Lower leg skin (tissue), 4 donors: ENCODE results near the gene NOPCHAP1. TPM values are rescaled to one million over a fixed set of nuclear protein-coding genes. Genes with fewer than 3 reads are reported as not detected.
A peak's percentile ranks its signal among the peaks of the same experiment; 100 is the strongest.
"Not testable (repeated sequence)": the region's sequence is repeated elsewhere in the genome, so short reads cannot be mapped to it uniquely, and the experiment has no call there.

Experiments used
- DNase-seq, 2 donors: peaks; one replicate each; pipeline ENCODE4 v3.0.0-alpha.2; 2019; ENCODE audit warnings: low spot score in 2 of 2
- H3K4me3 ChIP-seq: fragments of 200-600 bp; sonication (generic); 2 replicates; pipeline ENCODE4 v1.5.1; 2017; ENCODE audit warnings: mild to moderate bottlenecking, low read depth; ENCODE audit not compliant: poor library complexity, severe bottlenecking
- POLR2A ChIP-seq, 2 donors: fragments of 450-650 bp; IDR thresholded peaks; one replicate each; pipeline ENCODE4 v1.6.1; 2016 to 2017; ENCODE audit warnings: antibody characterized with exemption in 2 of 2, mild to moderate bottlenecking in 1 of 2, moderate library complexity in 1 of 2
- WGBS, 2 donors: methylation state at CpG; one replicate each; pipeline ENCODE4 v1.1.5; 2018; 5-methylcytosine and 5-hydroxymethylcytosine counted together
- intact Hi-C: fragments of 100-400 bp; cut with DNase I; formaldehyde crosslinking; loops from one replicate; pipeline ENCODE4 v1.15.0; 2023; ENCODE audit warnings: low total_unique reads
- total RNA-seq, 4 donors: library from RNA; depleted of rRNA; stranded (reverse); fragments of >200 nt; gene quantifications; one replicate each; pipeline ENCODE4 v1.1.0, GENCODE V29; 2016
- TF ChIP-seq, protein P1 (sequence below), 3 donors: fragments of 450-650 bp; IDR thresholded peaks; one replicate each; pipeline ENCODE4 v1.5.1; 2016; ENCODE audit warnings: antibody characterized with exemption in 3 of 3, mild to moderate bottlenecking in 3 of 3, moderate library complexity in 2 of 3

Gene NOPCHAP1
- total RNA-seq, 4 donors from 2014 or later: 2.0 to 5.4 (median 3.6) TPM

DNA sequence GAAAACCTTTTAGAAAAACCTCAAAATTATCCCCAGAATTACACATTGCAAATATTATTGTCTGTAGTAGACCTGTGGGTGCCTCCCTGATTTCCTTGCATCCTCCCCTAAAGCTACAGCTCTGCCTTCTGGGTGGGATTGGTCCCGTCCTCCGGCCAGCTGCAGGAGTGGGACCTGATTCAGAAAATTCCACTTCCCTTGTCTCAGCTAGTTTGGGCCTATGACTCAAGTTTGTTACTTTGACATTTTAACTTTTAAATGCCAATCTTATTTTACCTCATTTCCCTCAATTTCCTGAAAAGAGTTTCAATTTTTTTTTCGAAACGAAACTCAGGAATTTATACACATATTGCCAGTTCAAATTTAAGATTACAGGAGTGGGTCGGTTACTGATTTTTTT, 14.8 kb upstream of the NOPCHAP1 start:
- TF ChIP-seq POLR2A (IDR thresholded peaks at IDR 0.05): no peak
- TF ChIP-seq, protein P1, sequence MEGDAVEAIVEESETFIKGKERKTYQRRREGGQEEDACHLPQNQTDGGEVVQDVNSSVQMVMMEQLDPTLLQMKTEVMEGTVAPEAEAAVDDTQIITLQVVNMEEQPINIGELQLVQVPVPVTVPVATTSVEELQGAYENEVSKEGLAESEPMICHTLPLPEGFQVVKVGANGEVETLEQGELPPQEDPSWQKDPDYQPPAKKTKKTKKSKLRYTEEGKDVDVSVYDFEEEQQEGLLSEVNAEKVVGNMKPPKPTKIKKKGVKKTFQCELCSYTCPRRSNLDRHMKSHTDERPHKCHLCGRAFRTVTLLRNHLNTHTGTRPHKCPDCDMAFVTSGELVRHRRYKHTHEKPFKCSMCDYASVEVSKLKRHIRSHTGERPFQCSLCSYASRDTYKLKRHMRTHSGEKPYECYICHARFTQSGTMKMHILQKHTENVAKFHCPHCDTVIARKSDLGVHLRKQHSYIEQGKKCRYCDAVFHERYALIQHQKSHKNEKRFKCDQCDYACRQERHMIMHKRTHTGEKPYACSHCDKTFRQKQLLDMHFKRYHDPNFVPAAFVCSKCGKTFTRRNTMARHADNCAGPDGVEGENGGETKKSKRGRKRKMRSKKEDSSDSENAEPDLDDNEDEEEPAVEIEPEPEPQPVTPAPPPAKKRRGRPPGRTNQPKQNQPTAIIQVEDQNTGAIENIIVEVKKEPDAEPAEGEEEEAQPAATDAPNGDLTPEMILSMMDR (IDR thresholded peaks at IDR 0.05): no peak
- H3K4me3 ChIP-seq: no peak overlapping the region
- intact Hi-C loops: no loop called here
- no peak for DNase-seq
- WGBS, 2 donors: 58 to 67% methylated on average over 5 of the region's 5 CpGs

DNA sequence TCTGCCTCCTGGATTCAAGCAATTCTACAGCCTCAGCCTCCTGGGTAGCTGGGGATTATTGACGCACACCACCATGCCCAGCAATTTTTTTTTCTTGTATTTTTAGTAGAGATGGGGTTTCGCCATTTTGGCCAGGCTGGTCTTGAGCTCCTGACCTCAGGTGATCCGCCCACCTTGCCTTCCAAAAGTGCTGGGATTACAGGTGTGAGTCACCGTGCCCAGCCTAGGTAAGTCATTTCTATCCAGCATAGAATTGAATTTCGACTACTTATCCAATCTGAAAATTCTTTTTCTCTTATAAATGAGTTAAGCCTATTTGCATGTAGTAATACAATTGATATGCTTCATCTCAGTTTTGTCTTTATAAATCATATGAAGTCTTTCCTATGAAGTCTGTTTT, 12.9 kb upstream of the NOPCHAP1 start:
- intact Hi-C loops: no loop called here
- DNase-seq: no peak
- WGBS, 2 donors: 86 to 92% methylated on average over 5 of the region's 5 CpGs
- TF ChIP-seq POLR2A (IDR thresholded peaks at IDR 0.05): no peak
- TF ChIP-seq, protein P1 (IDR thresholded peaks at IDR 0.05): no peak
- no peak overlapping the region for H3K4me3 ChIP-seq

DNA sequence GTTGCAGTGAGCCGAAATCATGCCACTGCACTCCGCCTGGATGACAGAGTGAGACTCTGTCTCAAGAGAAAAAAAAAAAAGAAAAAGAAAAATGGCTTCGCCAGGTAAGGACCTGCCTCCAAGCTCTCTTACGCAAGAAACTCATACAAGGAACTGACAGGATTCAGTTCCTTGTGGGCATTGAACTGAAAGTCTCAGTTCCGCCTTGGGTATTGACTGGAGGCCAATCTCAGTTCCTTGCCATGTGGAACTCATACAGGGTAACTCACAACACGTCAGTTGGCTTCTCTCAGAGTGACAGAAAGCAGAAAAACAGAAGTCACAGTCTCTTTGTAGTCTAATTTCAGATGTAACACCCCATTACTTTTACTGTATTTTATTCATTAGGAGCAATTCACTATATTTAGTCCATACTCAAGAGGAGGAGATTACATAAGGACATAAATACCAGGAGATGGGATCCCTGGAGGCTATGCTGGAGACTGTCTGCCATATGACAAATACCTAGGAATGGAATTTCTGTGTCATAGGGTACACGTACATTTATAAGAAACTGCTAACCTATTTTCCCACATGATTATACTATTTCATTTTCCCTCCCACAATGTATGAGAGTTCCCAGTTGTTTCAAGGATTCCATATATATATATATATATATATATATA, 11.4 kb upstream of the NOPCHAP1 start:
- TF ChIP-seq POLR2A (IDR thresholded peaks at IDR 0.05): no peak
- TF ChIP-seq, protein P1 (IDR thresholded peaks at IDR 0.05): no peak
- 39 to 43% methylated on average over 7 of the region's 7 CpGs for WGBS, 2 donors
- peak in 1 of 2 donors; percentile 29 for DNase-seq
- no peak overlapping the region for H3K4me3 ChIP-seq
- intact Hi-C loops: no loop called here

DNA sequence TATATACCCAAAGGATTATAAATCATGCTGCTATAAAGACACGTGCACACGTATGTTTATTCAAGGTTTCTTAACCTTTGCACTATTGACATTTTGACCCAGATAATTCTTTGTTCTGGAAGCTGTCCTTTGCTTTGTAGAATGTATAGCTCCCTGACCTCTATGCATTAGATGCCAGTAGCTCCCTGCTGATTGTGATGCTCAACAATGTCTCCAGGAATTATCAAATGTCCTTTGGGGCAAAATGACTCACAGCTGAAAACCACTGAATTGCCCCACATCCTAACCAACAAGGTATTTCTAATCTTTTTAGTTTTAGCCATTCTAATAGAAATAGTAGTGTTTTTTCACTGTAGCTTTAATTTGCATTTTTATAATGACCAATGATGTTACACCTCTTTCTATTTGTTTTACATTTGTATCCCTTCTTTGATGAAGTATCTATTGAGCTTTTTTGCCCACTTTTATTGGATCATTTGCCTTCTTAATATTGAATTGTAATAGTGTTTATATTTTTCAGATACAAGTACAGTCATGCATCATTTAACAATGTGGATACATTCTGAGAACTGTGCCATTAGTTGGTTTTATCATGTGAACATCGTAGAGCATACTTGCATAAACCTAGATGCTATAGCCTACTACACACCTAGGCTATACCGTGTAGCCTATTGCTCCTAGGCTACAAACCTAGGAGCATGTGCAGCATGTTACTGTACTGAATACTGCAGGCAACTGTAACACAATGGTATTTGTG, 10.4 kb upstream of the NOPCHAP1 start:
- intact Hi-C loops: no loop called here
- H3K4me3 ChIP-seq: no peak overlapping the region
- DNase-seq: no peak
- TF ChIP-seq POLR2A (IDR thresholded peaks at IDR 0.05): no peak
- TF ChIP-seq, protein P1 (IDR thresholded peaks at IDR 0.05): no peak
- WGBS, 2 donors: 48 to 58% methylated on average over 4 of the region's 4 CpGs

DNA sequence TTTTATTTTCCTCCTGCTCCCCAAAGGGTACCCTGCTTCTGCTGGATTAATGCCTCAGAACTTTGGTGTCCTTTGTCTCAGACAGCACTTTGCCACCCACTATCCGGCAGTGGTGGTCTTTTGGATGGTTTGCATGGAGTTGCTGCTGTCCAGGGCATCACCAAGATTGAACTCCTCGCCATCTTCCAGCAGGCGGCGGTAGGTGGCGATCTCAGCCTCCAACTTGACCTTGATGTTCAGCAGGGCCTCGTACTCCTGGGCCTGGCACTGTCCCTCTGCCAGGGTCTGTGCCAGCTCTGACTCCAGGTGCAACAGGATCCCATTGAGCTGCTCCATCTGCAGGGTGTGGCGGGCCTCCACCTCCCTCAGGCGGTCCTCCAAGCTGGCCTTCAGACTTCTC, 9.4 kb upstream of the NOPCHAP1 start:
- no peak for TF ChIP-seq POLR2A (IDR thresholded peaks at IDR 0.05)
- TF ChIP-seq, protein P1 (IDR thresholded peaks at IDR 0.05): no peak
- DNase-seq: no peak
- WGBS, 2 donors: 79 to 90% methylated on average over 8 of the region's 8 CpGs
- intact Hi-C loops: no loop called here
- no peak overlapping the region for H3K4me3 ChIP-seq

DNA sequence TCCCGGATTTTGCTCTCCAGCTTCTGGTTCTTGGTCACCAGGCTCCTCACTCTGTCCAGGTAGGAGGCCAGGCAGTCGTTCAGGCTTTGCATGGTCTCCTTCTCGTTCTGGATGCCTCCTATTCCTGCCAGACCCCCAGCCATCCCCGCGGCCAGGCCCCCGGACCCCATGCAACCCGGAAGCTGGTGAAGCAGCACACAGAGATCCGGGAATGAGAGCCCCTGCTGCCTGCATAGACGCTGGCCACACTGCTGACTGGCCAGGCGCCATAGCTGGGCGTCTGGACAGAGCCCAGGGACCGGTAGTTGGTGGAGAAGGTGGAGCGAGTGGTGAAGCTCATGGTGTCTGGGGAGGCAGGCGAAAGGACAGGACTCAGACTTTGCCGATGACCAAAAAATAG, 8.4 kb upstream of the NOPCHAP1 start:
- H3K4me3 ChIP-seq, DNase-seq, intact Hi-C loops: not testable (repeated sequence)
- 92 to 93% methylated on average over 15 of the region's 15 CpGs for WGBS, 2 donors
